Smooth muscle cell (in vitro differentiated cells): ENCODE results near the gene BACH2. TPM values are rescaled to one million over a fixed set of nuclear protein-coding genes. Genes with fewer than 3 reads are reported as not detected.

Experiments used
- DNase-seq: peaks from one replicate; lab custom pipeline; 2025; ENCODE audit not compliant: unreplicated experiment; lab: John Stamatoyannopoulos, UW
- H2AFZ ChIP-seq: fragments of 200-600 bp; sonication (generic); 2 replicates; pipeline ENCODE4 v1.6.0; 2016; ENCODE audit warnings: antibody characterized with exemption, low read depth, mild to moderate bottlenecking
- H3F3A ChIP-seq: fragments of 200-600 bp; sonication (generic); 2 replicates; pipeline ENCODE4 v1.6.0; 2017; ENCODE audit warnings: antibody characterized with exemption, low read depth
- H3K27ac ChIP-seq: fragments of 200-600 bp; sonication (generic); 2 replicates; pipeline ENCODE4 v1.5.1; 2016; ENCODE audit warnings: low read depth, mild to moderate bottlenecking
- H3K27me3 ChIP-seq: fragments of 200-600 bp; sonication (generic); 2 replicates; pipeline ENCODE4 v1.6.1; 2016; ENCODE audit warnings: low read depth, mild to moderate bottlenecking
- H3K36me3 ChIP-seq: fragments of 200-600 bp; sonication (generic); 2 replicates; pipeline ENCODE4 v1.5.1; 2016; ENCODE audit warnings: low read depth
- H3K4me1 ChIP-seq: fragments of 200-600 bp; sonication (generic); 2 replicates; pipeline ENCODE4 v1.5.1; 2016; ENCODE audit warnings: low read depth
- H3K4me2 ChIP-seq: fragments of 200-600 bp; sonication (generic); 2 replicates; pipeline ENCODE4 v1.6.0; 2016; ENCODE audit warnings: mild to moderate bottlenecking
- H3K4me3 ChIP-seq: fragments of 200-600 bp; sonication (generic); 2 replicates; pipeline ENCODE4 v1.5.1; 2016; ENCODE audit warnings: mild to moderate bottlenecking
- H3K79me2 ChIP-seq: fragments of 200-600 bp; sonication (generic); 2 replicates; pipeline ENCODE4 v1.6.0; 2016; ENCODE audit warnings: low read depth, mild to moderate bottlenecking
- H3K9ac ChIP-seq: fragments of 200-600 bp; sonication (generic); 2 replicates; pipeline ENCODE4 v1.6.0; 2016; ENCODE audit warnings: low read depth
- H3K9me3 ChIP-seq: fragments of 200-600 bp; sonication (generic); replicated peaks from 2 replicates; pipeline ENCODE4 v1.5.1; 2016; ENCODE audit warnings: low read depth
- H4K20me1 ChIP-seq: fragments of 200-600 bp; sonication (generic); 2 replicates; pipeline ENCODE4 v1.6.0; 2016; ENCODE audit warnings: low read depth
- CTCF ChIP-seq: fragments of 200-600 bp; sonication (generic); IDR thresholded peaks from 2 replicates; pipeline ENCODE4 v1.5.1; 2017; ENCODE audit warnings: borderline replicate concordance, mild to moderate bottlenecking, antibody characterized with exemption; ENCODE audit not compliant: insufficient read depth, poor library complexity, severe bottlenecking
- WGBS: methylation state at CpG from one replicate; pipeline ENCODE4 v1.1.7; 2016; ENCODE audit warnings: low lambda C conversion rate; 5-methylcytosine and 5-hydroxymethylcytosine counted together
- polyA plus RNA-seq: library from polyadenylated mRNA; unstranded; fragments of >200 nt; fragmentation: Nextera tagmentation; extraction: Ambion mirVana; gene quantifications from 2 replicates; pipeline ENCODE4 v1.2.1, GENCODE V29; 2016
- total RNA-seq: library from RNA; depleted of rRNA; stranded (reverse); fragments of >200 nt; gene quantifications from 2 replicates; pipeline ENCODE4 v1.2.3, GENCODE V29; 2014

BACH2 gene
- total and polyA plus RNA-seq, 2 experiments from 2014 or later, result 3.0 to 4.5 TPM

GRCh38 chr6:90322976-90323474 lies 26.4 kb upstream of the BACH2 start:
- H2AFZ ChIP-seq, result no peak overlapping the region
- TF ChIP-seq CTCF, result no peak
- WGBS, result 85% methylated on average over 3 of the region's 3 CpGs
- no peak overlapping the region for H3K9ac ChIP-seq
- no peak overlapping the region for H3K4me3 ChIP-seq
- no peak overlapping the region for H3K4me2 ChIP-seq
- DNase-seq, result no peak
- H3K4me1 ChIP-seq, result no peaks in the 10 kb centered on the region
- no peaks in the 10 kb centered on the region for H3K9me3 ChIP-seq
- H3F3A ChIP-seq, result peaks cover 4% of the 10 kb centered on the region
- no peaks in the 10 kb centered on the region for H3K36me3 ChIP-seq
- H3K79me2 ChIP-seq, result no peaks in the 10 kb centered on the region
- no peaks in the 10 kb centered on the region for H4K20me1 ChIP-seq
- H3K27ac ChIP-seq, result no peak overlapping the region
- H3K27me3 ChIP-seq, result no peaks in the 10 kb centered on the region

- no peaks in the 10 kb centered on the region for H3K4me1 ChIP-seq
- no peaks in the 10 kb centered on the region for H3K9me3 ChIP-seq
- no peak for TF ChIP-seq CTCF
- no peaks in the 10 kb centered on the region for H3K79me2 ChIP-seq
- H3K9ac ChIP-seq, result no peak overlapping the region
- H3K4me2 ChIP-seq, result no peak overlapping the region
- WGBS, result 80% methylated on average over 6 of the region's 6 CpGs
- no peak overlapping the region for H2AFZ ChIP-seq
- no peak overlapping the region for H3K4me3 ChIP-seq
- DNase-seq, result no peak
- H4K20me1 ChIP-seq, result no peaks in the 10 kb centered on the region
- H3F3A ChIP-seq, result peaks cover 4% of the 10 kb centered on the region
- peaks cover 7% of the 10 kb centered on the region for H3K27me3 ChIP-seq
- no peaks in the 10 kb centered on the region for H3K36me3 ChIP-seq
- no peak overlapping the region for H3K27ac ChIP-seq
Measured at GRCh38 chr6:90319979-90320685, 23.5 kb upstream of the BACH2 start.

- Histone ChIP-seq H3K4me1 (no peaks in the 10 kb centered on the region), H3K27me3 (peaks cover 11% of the 10 kb centered on the region), H3K9ac (no peak overlapping the region), H3K27ac (no peak overlapping the region), H3F3A (peaks cover 4% of the 10 kb centered on the region), H3K36me3 (no peaks in the 10 kb centered on the region), H3K79me2 (no peaks in the 10 kb centered on the region), H2AFZ (no peak overlapping the region), H3K4me2 (no peak overlapping the region), H4K20me1 (no peaks in the 10 kb centered on the region), H3K9me3 (no peaks in the 10 kb centered on the region), H3K4me3 (no peak overlapping the region)
- DNase-seq, result no peak
- TF ChIP-seq CTCF, result no peak
- 8% methylated on average over 1 of the region's 1 CpG for WGBS
Measured at GRCh38 chr6:90319044-90319443, 22.4 kb upstream of the BACH2 start.

- Histone ChIP-seq H3K4me1 (no peaks in the 10 kb centered on the region), H3F3A (peaks cover 4% of the 10 kb centered on the region), H3K79me2 (no peaks in the 10 kb centered on the region), H3K4me3 (no peak overlapping the region), H3K36me3 (no peaks in the 10 kb centered on the region), H3K27ac (no peak overlapping the region), H4K20me1 (no peaks in the 10 kb centered on the region), H3K9me3 (no peaks in the 10 kb centered on the region), H3K9ac (no peak overlapping the region), H3K4me2 (no peak overlapping the region), H3K27me3 (peaks cover 17% of the 10 kb centered on the region), H2AFZ (no peak overlapping the region)
- no peak for TF ChIP-seq CTCF
- DNase-seq, result no peak
- 93% methylated on average over 3 of the region's 3 CpGs for WGBS
Measured at GRCh38 chr6:90315986-90316385, 19.3 kb upstream of the BACH2 start.
